ENCODE measurements around the gene CEP85L.

DNA sequence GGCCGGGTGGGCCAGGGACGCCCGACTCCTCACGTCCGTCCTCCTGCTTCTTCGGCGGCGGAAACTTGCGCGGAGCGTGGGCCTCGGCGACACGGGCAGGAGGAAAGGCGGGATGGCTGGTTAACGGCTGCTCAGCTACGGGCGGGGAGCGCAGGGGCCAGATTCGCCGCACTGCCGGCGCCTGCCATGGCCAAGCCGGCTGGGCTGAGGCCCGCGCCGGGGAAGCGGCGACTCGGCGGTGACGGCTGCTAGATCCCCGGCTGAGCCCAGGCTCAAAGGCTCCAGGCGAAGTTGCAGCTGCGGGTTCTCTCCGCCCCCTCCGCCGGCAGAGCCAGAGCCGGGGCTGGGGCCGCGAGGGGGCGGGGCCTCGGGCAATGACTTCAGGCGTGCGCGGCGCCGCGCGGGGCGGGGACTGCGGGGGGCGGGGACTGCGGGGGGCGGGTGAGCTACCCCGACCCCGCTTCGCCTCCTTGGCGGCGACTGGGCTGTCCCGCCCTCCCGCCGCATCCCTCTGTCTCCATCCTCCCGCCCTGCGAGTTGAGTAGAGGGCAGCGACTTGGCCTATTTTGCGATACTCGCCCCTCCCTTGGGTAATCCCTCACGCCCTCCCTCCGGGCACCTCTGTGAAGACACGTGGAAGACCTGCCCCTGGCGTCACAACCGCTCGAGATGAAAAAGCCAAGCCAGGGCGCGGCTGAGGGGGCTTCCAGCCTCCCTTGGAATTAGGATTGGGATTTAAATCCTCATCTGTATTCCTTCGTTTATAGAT is at the start of gene CEP85L:
- TF ChIP-seq CTCF (IDR thresholded peaks at IDR 0.05; ENCODE audit: insufficient read depth, low read depth, low read length): no peak
- no peak for TF ChIP-seq EZH2 (IDR thresholded peaks at IDR 0.05; ENCODE audit: insufficient read depth, low read length)
